NCI-H2227 (cell line): Measurements from ENCODE around the gene KLHL1.

Experiments
- DNase-seq: peaks from one replicate; lab custom pipeline; 2025; ENCODE audit not compliant: unreplicated experiment; lab: John Stamatoyannopoulos, UW

KLHL1 gene

GRCh38 chr13:69690999-69691398 lies 417.3 kb downstream of the KLHL1 start:
- no peak for DNase-seq

GRCh38 chr13:69683921-69684686 lies 424.1 kb downstream of the KLHL1 start:
- DNase-seq, result no peak

DNA sequence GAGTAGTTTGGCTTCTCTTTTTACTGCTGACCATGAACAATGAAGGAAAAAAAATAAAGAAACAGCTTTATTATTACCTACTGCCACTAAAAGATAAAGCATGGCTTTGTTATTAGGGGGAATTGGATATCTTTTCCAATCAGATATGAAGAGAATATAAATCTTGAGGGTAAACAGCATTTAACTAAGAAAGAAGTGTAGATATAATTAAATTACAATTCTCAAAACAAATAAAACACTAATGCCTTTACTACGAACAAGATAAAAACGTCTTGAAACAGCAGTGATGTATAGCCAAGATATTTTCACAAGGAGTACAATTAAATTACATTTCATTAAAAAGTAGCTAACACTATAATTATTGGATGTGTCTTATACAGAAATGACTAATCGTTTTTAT lies 426.5 kb downstream of the KLHL1 start:
- no peak for DNase-seq

DNA sequence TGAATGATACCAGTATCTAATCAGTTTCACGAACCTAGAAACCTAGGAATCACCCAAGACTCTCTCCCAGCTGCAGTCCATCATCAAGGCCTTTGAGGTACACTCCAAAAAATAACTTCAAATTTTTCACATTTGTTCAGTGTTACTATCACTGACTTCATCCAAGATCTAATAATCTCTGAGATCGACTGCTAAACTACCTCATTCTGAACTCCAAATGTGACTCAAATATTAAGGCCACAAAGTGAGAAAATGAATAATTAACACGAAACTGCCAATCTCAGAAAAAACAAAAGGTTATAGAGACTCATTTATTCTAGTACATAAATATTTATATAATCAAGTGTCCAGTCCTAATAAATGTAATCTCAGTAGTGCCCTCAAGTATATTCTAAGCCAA lies 430.9 kb downstream of the KLHL1 start:
- no peak for DNase-seq

DNA sequence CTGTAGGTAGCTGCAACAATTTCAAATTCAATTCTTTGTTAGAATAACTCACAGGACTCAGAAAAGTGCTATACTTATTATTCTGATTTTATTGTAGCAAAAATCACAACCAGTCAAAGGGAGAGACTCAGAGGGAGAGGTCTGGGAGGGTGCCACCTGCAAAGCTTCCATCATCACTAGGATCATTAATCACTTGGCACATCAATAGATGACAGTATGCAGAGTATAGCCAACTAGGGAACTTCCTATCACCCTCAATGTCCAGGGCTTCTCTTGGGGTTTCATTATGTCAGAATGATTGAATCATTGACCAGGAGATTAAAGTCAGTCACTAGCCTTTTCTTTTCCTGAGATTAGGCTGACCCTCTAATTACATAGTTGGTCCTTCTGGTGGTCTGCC lies 432.0 kb downstream of the KLHL1 start:
- DNase-seq, result no peak

DNA sequence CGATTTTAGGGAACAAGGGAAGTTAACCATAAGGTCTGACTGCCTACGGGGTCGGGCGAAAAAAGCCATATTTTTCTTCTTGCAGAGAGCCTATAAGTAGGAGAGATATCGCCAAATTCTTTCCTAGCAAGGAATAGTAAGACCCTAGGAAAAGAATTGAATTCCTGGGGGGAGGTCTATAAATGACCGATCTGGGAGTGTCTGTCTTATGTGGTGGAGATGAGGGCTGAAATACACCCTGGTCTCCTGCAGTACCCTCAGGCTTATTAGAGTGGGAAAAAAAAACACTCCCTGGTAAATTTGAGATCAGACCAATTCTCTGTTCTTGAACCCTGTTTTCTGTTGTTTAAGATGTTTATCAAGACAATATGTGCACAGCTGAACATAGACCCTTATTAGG lies 448.1 kb downstream of the KLHL1 start:
- DNase-seq, result no peak

GRCh38 chr13:69657676-69658075 lies 450.6 kb downstream of the KLHL1 start:
- DNase-seq, result no peak

DNA sequence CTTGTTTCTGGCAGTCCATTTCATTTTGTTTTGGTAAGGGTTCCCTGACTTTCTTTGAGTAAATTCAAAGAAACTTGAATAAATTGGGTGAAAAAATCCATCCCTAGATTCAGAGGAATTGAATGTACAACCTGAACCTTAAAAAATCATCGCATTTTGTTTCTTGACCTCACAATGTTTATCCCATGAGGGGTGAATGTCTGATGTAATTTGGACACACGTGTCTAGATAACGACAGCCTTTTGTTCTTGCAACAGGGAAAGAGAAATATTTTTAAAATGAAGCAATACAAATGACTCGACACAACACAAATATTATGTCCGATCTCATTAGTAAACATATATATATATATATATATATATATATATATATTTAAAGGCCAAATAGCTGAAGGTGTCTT lies 453.9 kb downstream of the KLHL1 start:
- no peak for DNase-seq
